ENCODE measurements around the gene PCAT7.

- TF ChIP-seq CTCF (IDR thresholded peaks at IDR 0.05; ENCODE audit: poor library complexity, severe bottlenecking) (no peak), POLR2AphosphoS5 (IDR thresholded peaks at IDR 0.05) (no peak), SMC3 (conservative IDR thresholded peaks at IDR 0.05; ENCODE audit: poor library complexity) (no peak), MXI1 (conservative IDR thresholded peaks at IDR 0.05; ENCODE audit: poor library complexity, severe bottlenecking) (no peak), RAD21 (conservative IDR thresholded peaks at IDR 0.05) (no peak), TAF1 (IDR thresholded peaks at IDR 0.05; ENCODE audit: low read depth) (no peak), EP300 (conservative IDR thresholded peaks at IDR 0.05; ENCODE audit: poor library complexity, severe bottlenecking) (no peak), EZH2 (IDR thresholded peaks at IDR 0.05; ENCODE audit: borderline replicate concordance, insufficient read depth, low read length, poor library complexity, severe bottlenecking) (no peak)
- TF ChIP-seq, protein P1, sequence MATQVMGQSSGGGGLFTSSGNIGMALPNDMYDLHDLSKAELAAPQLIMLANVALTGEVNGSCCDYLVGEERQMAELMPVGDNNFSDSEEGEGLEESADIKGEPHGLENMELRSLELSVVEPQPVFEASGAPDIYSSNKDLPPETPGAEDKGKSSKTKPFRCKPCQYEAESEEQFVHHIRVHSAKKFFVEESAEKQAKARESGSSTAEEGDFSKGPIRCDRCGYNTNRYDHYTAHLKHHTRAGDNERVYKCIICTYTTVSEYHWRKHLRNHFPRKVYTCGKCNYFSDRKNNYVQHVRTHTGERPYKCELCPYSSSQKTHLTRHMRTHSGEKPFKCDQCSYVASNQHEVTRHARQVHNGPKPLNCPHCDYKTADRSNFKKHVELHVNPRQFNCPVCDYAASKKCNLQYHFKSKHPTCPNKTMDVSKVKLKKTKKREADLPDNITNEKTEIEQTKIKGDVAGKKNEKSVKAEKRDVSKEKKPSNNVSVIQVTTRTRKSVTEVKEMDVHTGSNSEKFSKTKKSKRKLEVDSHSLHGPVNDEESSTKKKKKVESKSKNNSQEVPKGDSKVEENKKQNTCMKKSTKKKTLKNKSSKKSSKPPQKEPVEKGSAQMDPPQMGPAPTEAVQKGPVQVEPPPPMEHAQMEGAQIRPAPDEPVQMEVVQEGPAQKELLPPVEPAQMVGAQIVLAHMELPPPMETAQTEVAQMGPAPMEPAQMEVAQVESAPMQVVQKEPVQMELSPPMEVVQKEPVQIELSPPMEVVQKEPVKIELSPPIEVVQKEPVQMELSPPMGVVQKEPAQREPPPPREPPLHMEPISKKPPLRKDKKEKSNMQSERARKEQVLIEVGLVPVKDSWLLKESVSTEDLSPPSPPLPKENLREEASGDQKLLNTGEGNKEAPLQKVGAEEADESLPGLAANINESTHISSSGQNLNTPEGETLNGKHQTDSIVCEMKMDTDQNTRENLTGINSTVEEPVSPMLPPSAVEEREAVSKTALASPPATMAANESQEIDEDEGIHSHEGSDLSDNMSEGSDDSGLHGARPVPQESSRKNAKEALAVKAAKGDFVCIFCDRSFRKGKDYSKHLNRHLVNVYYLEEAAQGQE (IDR thresholded peaks at IDR 0.05; ENCODE audit: borderline replicate concordance), result no peak
These were observed 58.1 kb downstream of the PCAT7 start for GRCh38 chr9:94613003-94613402.

All from neural cell (in vitro differentiated cells).